Caco-2 (cell line): Measurements from ENCODE around the gene SRSF11. TPM values are rescaled to one million over a fixed set of nuclear protein-coding genes. Genes with fewer than 3 reads are reported as not detected.
"Not testable (repeated sequence)": the region's sequence is repeated elsewhere in the genome, so short reads cannot be mapped to it uniquely, and the experiment has no call there.

Experiments used
- BruUV-seq: library from RNA; stranded (reverse); fragments of 400-500 nt; replicated peaks from 2 replicates; lab custom pipeline; 2021; lab: Mats Ljungman, UMichigan
- CTCF ChIA-PET: fragments of 300-600 bp; sonication (Branson Sonifier 250); formaldehyde crosslinking; loops from one replicate; lab custom pipeline; 2022; ENCODE audit warnings: antibody characterized with exemption; lab: Charles Lee
- POLR2A ChIA-PET: fragments of 300-600 bp; sonication (Branson Sonifier 250); formaldehyde crosslinking; loops from one replicate; lab custom pipeline; 2022; ENCODE audit warnings: antibody characterized with exemption; lab: Charles Lee
- DNase-seq, 2 experiments: peaks; one replicate each; pipeline versions ENCODE4 v3.0.0 to v3.0.0-alpha.2; 2020 to 2022
- H3K27me3 ChIP-seq: replicated peaks from 2 replicates; pipeline ENCODE4 v1.6.0; 2011; ENCODE audit warnings: low read length; ENCODE audit not compliant: control insufficient read depth, insufficient read depth
- H3K36me3 ChIP-seq: 2 replicates; pipeline ENCODE4 v1.5.1; 2011; ENCODE audit warnings: low read length; ENCODE audit not compliant: control insufficient read depth, insufficient read depth
- H3K4me1 ChIP-seq: fragments of 250-450 bp; sonication (Bioruptor Pico); 2 replicates; pipeline ENCODE4 v1.5.1; 2020; ENCODE audit warnings: mild to moderate bottlenecking
- H3K4me3 ChIP-seq: 2 replicates; pipeline ENCODE4 v1.5.1; 2011; ENCODE audit warnings: low read depth, mild to moderate bottlenecking, control low read depth, low read length
- H3K9me3 ChIP-seq: fragments of 250-450 bp; sonication (Bioruptor Pico); 2 replicates; pipeline ENCODE4 v1.5.1; 2020; ENCODE audit warnings: mild to moderate bottlenecking, moderate library complexity
- H3K27ac Mint-ChIP-seq: one replicate; pipeline ENCODE4 v1.8.0; 2022; ENCODE audit warnings: mixed read lengths; ENCODE audit not compliant: unreplicated experiment
- H3K27me3 Mint-ChIP-seq: one replicate; pipeline ENCODE4 v1.8.0; 2022; ENCODE audit warnings: mixed read lengths; ENCODE audit not compliant: insufficient read depth, unreplicated experiment
- H3K36me3 Mint-ChIP-seq: one replicate; pipeline ENCODE4 v1.8.0; 2022; ENCODE audit warnings: mild to moderate bottlenecking, mixed read lengths; ENCODE audit not compliant: insufficient read depth, unreplicated experiment
- H3K4me1 Mint-ChIP-seq: one replicate; pipeline ENCODE4 v1.8.0; 2022; ENCODE audit warnings: low read depth, mixed read lengths; ENCODE audit not compliant: unreplicated experiment
- H3K4me3 Mint-ChIP-seq: one replicate; pipeline ENCODE4 v1.8.0; 2022; ENCODE audit warnings: mild to moderate bottlenecking, moderate library complexity, mixed read lengths; ENCODE audit not compliant: unreplicated experiment
- H3K9me3 Mint-ChIP-seq: one replicate; pipeline ENCODE4 v1.8.0; 2022; ENCODE audit warnings: mixed read lengths; ENCODE audit not compliant: unreplicated experiment
- intact Hi-C: fragments of 100-400 bp; cut with micrococcal nuclease; formaldehyde crosslinking; loops from one replicate; pipeline ENCODE4 v1.10.0; 2022; ENCODE audit not compliant: unreplicated experiment
- total RNA-seq: library from RNA; stranded (reverse); gene quantifications from 2 replicates; pipeline ENCODE4 v1.2.3, GENCODE V29; 2022
- TF ChIP-seq, protein P1 (sequence below), 2 experiments: fragments of 200-600 bp in 1 of 2; IDR thresholded peaks; 1 replicate in 1 of 2; 2 replicates in 1 of 2; pipeline versions ENCODE4 v1.5.1 to v1.8.0; 2011 to 2022; ENCODE audit warnings: antibody characterized with exemption in 1 of 2, control low read depth in 1 of 2, inconsistent platforms in 1 of 2, low read depth in 1 of 2, low read length in 1 of 2, mild to moderate bottlenecking in 1 of 2, moderate library complexity in 1 of 2; ENCODE audit not compliant: insufficient read depth in 1 of 2, severe bottlenecking in 1 of 2, unreplicated experiment in 1 of 2

SRSF11 gene
- total RNA-seq, 1 experiment from 2014 or later, result 119 TPM

DNA sequence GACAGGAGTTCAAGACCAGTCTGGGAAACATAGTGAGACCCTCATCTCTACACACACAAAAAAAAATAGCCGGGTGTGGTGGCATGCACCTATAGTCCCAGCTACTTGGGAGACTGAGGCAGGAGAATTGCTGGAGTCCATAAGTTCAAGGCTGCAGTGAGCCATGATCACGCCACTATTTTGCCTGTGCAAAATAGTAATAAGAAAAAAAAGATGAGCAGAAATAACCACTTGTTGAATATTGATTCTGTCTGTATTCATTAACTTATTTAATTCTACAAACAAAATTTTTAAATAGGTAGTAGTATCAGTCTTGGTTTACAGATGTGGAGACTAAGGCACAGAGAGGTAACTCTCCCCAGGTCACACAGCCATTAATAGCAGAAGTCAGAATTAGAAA, 32.7 kb upstream of the SRSF11 start:
- no peaks in the 10 kb centered on the region for H3K27me3 Mint-ChIP-seq
- no peak overlapping the region for H3K27ac Mint-ChIP-seq
- Histone ChIP-seq H3K4me1 (no peaks in the 10 kb centered on the region), H3K9me3 (no peaks in the 10 kb centered on the region), H3K4me3 (no peak overlapping the region), H3K36me3 (no peaks in the 10 kb centered on the region), H3K27me3 (no peaks in the 10 kb centered on the region)
- H3K4me1 Mint-ChIP-seq, result no peaks in the 10 kb centered on the region
- TF ChIP-seq, protein P1, sequence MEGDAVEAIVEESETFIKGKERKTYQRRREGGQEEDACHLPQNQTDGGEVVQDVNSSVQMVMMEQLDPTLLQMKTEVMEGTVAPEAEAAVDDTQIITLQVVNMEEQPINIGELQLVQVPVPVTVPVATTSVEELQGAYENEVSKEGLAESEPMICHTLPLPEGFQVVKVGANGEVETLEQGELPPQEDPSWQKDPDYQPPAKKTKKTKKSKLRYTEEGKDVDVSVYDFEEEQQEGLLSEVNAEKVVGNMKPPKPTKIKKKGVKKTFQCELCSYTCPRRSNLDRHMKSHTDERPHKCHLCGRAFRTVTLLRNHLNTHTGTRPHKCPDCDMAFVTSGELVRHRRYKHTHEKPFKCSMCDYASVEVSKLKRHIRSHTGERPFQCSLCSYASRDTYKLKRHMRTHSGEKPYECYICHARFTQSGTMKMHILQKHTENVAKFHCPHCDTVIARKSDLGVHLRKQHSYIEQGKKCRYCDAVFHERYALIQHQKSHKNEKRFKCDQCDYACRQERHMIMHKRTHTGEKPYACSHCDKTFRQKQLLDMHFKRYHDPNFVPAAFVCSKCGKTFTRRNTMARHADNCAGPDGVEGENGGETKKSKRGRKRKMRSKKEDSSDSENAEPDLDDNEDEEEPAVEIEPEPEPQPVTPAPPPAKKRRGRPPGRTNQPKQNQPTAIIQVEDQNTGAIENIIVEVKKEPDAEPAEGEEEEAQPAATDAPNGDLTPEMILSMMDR (IDR thresholded peaks at IDR 0.05; ENCODE audit: insufficient read depth in 1 of 2, low read depth in 1 of 2, low read length in 1 of 2, severe bottlenecking in 1 of 2, unreplicated experiment in 1 of 2), result no peak
- DNase-seq, result no peak
- intact Hi-C loops, result no loop called here
- H3K36me3 Mint-ChIP-seq, result peaks cover 7% of the 10 kb centered on the region
- BruUV-seq, result no TSS peak
- no peak overlapping the region for H3K4me3 Mint-ChIP-seq
- CTCF ChIA-PET, result no interaction called here
- POLR2A ChIA-PET, result no interaction called here
- no peaks in the 10 kb centered on the region for H3K9me3 Mint-ChIP-seq

DNA sequence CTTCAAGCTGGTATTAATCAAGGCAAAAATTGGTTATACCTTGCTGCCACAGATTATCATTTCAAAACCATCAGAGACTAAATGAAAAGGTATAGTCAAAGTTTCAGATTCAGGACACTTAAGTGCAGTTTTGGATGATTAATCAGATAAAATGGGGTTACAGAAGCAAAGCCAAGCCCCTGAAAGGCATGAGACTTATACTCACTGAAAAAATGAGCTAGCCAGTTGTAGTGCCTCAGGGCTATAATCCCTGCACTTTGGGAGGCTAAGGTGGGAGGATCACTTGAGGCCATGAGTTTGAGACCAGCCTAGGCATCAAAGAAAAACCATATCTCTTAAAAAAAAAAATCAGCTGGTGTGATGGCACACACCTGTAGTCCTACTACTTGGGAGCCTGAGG, 31.0 kb upstream of the SRSF11 start:
- Mint-ChIP-seq H3K27ac (no peak overlapping the region), H3K9me3 (no peaks in the 10 kb centered on the region), H3K4me1 (no peaks in the 10 kb centered on the region), H3K36me3 (peaks cover 7% of the 10 kb centered on the region), H3K27me3 (no peaks in the 10 kb centered on the region), H3K4me3 (no peak overlapping the region)
- ChIA-PET CTCF (no interaction called here), POLR2A (no interaction called here)
- H3K4me1 ChIP-seq, result no peaks in the 10 kb centered on the region
- TF ChIP-seq, protein P1 (IDR thresholded peaks at IDR 0.05; ENCODE audit: insufficient read depth in 1 of 2, low read depth in 1 of 2, low read length in 1 of 2, severe bottlenecking in 1 of 2, unreplicated experiment in 1 of 2), result no peak
- H3K36me3 ChIP-seq, result no peaks in the 10 kb centered on the region
- H3K4me3 ChIP-seq, result no peak overlapping the region
- intact Hi-C loops, result no loop called here
- no peaks in the 10 kb centered on the region for H3K27me3 ChIP-seq
- H3K9me3 ChIP-seq, result no peaks in the 10 kb centered on the region
- BruUV-seq, result no TSS peak
- no peak for DNase-seq

DNA sequence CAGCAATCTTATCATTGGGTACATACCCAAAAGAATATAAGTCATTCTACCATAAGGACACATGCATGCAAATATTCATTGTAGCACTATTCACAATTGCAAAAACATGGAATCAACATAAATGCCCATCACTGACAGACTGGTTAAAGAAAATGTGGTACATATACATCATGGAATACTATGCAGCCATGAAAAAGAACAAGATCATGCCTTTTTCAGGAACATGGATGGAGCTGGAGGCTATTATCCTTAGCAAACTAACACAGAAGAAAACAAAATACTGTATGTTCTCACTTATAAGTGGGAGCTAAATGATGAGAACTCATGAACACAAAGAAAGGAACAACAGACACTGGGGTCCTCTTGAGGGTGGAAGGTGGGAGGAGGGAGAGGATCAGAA, 28.7 kb upstream of the SRSF11 start:
- not testable (repeated sequence) for H3K4me1 ChIP-seq

DNA sequence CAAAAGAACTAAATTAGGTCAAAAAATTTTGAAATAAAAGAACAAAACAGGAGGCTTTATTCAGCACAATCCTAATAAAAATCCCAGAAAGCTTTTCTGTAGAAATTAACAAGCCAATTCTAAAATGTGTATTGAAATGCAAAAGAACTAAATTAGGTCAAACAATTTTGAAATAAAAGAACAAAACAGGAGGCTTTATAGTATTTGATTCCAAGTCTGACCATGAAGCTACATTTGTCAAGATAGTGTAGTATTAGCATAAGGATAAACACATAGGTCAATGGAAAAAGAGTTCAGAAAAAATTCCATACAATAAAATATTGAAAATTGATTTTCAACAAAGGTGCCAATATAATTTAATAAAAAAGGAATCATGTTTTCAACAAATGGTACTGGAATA, 26.6 kb upstream of the SRSF11 start:
- POLR2A ChIA-PET, result no interaction called here
- no peaks in the 10 kb centered on the region for H3K36me3 Mint-ChIP-seq
- no peaks in the 10 kb centered on the region for H3K27me3 Mint-ChIP-seq
- DNase-seq, result no peak
- no TSS peak for BruUV-seq
- no peak overlapping the region for H3K27ac Mint-ChIP-seq
- CTCF ChIA-PET, result no interaction called here
- Histone ChIP-seq H3K4me1 (no peaks in the 10 kb centered on the region), H3K36me3 (no peaks in the 10 kb centered on the region), H3K9me3 (no peaks in the 10 kb centered on the region), H3K27me3 (no peaks in the 10 kb centered on the region), H3K4me3 (no peak overlapping the region)
- H3K4me1 Mint-ChIP-seq, result no peaks in the 10 kb centered on the region
- TF ChIP-seq, protein P1 (IDR thresholded peaks at IDR 0.05; ENCODE audit: insufficient read depth in 1 of 2, low read depth in 1 of 2, low read length in 1 of 2, severe bottlenecking in 1 of 2, unreplicated experiment in 1 of 2), result no peak
- intact Hi-C loops, result no loop called here
- no peaks in the 10 kb centered on the region for H3K9me3 Mint-ChIP-seq
- no peak overlapping the region for H3K4me3 Mint-ChIP-seq

More for the DNA sequence above, 28.7 kb upstream of the SRSF11 start:
- POLR2A ChIA-PET, H3K27me3 ChIP-seq, H3K27ac Mint-ChIP-seq, H3K27me3 Mint-ChIP-seq, CTCF ChIA-PET, H3K9me3 Mint-ChIP-seq, BruUV-seq, H3K4me3 ChIP-seq, H3K36me3 ChIP-seq, H3K4me1 Mint-ChIP-seq, DNase-seq, intact Hi-C loops, H3K36me3 Mint-ChIP-seq, H3K4me3 Mint-ChIP-seq, H3K9me3 ChIP-seq: not testable (repeated sequence)
